SJCRH30 (cell line): Measurements from ENCODE around the gene HPSE2. TPM values are rescaled to one million over a fixed set of nuclear protein-coding genes. Genes with fewer than 3 reads are reported as not detected.
"Not testable (repeated sequence)": the region's sequence is repeated elsewhere in the genome, so short reads cannot be mapped to it uniquely, and the experiment has no call there.

Experiments used
- DNase-seq, 2 experiments: peaks; one replicate each; pipeline ENCODE4 v3.0.0-alpha.2; 2015 to 2020
- H3K27ac ChIP-seq: fragments of 250-450 bp; sonication (Bioruptor Pico); 2 replicates; pipeline ENCODE4 v1.5.1; 2020; ENCODE audit warnings: mild to moderate bottlenecking, moderate library complexity
- H3K27me3 ChIP-seq: fragments of 250-450 bp; sonication (Bioruptor Pico); 2 replicates; pipeline ENCODE4 v1.5.1; 2020; ENCODE audit warnings: mild to moderate bottlenecking, moderate library complexity
- H3K36me3 ChIP-seq: fragments of 250-450 bp; sonication (Bioruptor Pico); 2 replicates; pipeline ENCODE4 v1.5.1; 2020; ENCODE audit warnings: mild to moderate bottlenecking, moderate library complexity
- H3K4me1 ChIP-seq: fragments of 250-450 bp; sonication (Bioruptor Pico); 2 replicates; pipeline ENCODE4 v1.5.1; 2020; ENCODE audit warnings: mild to moderate bottlenecking, moderate library complexity
- H3K4me3 ChIP-seq: fragments of 250-450 bp; sonication (Bioruptor Pico); 2 replicates; pipeline ENCODE4 v1.5.1; 2020; ENCODE audit warnings: mild to moderate bottlenecking, moderate library complexity
- H3K9me3 ChIP-seq: fragments of 250-450 bp; sonication (Bioruptor Pico); replicated peaks from 2 replicates; pipeline ENCODE4 v1.5.1; 2020; ENCODE audit warnings: mild to moderate bottlenecking, moderate library complexity
- total RNA-seq: library from RNA; depleted of rRNA; stranded (reverse); fragments of >200 nt; shearing (Covaris generic); gene quantifications from 2 replicates; pipeline ENCODE4 v1.2.3, GENCODE V29; 2014

The HPSE2 gene
- total RNA-seq, 1 experiment from 2014 or later, result not detected

DNA sequence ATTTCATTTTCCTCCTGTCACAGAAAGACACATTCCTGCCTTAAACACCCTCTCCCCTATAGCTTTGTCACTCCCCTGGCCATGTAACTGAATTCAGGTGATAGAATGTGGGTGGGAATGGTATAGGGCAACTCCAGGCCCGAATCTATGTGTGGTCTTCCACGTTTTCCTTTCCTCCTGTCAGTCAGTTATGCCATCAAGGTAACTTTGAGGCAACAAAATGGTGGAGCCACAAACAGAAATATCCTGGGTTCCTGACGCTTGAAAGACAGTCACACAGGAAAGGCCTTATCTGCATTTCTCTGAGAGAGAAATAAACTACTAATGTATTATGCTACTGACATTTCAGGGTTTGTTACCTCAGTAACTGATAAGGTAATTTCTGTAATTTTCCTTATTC lies 326.8 kb downstream of the HPSE2 start:
- Histone ChIP-seq H3K4me3 (no peak overlapping the region), H3K27ac (no peak overlapping the region), H3K27me3 (no peaks in the 10 kb centered on the region), H3K9me3 (no peaks in the 10 kb centered on the region), H3K36me3 (no peaks in the 10 kb centered on the region), H3K4me1 (no peaks in the 10 kb centered on the region)
- DNase-seq, result no peak

DNA sequence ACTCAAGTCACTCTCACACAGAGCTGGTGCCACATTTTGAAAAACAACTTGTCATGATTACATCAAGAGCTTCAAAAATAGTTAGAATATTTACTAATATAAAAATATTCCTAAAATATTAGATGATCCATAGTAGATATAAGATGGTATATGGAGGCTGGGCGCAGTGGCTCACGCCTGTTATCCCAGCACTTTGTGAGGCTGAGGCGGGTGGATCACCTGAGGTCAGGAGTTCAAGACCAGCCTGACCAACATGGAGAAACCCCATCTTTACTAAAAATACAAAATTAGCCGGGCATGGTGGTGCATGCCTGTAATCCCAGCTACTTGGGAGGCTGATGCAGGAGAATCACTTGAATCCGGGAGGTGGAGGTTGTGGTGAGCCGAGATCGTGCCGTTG lies 327.4 kb downstream of the HPSE2 start:
- H3K27ac ChIP-seq, H3K9me3 ChIP-seq, DNase-seq, H3K4me1 ChIP-seq, H3K36me3 ChIP-seq, H3K4me3 ChIP-seq, H3K27me3 ChIP-seq: not testable (repeated sequence)

DNA sequence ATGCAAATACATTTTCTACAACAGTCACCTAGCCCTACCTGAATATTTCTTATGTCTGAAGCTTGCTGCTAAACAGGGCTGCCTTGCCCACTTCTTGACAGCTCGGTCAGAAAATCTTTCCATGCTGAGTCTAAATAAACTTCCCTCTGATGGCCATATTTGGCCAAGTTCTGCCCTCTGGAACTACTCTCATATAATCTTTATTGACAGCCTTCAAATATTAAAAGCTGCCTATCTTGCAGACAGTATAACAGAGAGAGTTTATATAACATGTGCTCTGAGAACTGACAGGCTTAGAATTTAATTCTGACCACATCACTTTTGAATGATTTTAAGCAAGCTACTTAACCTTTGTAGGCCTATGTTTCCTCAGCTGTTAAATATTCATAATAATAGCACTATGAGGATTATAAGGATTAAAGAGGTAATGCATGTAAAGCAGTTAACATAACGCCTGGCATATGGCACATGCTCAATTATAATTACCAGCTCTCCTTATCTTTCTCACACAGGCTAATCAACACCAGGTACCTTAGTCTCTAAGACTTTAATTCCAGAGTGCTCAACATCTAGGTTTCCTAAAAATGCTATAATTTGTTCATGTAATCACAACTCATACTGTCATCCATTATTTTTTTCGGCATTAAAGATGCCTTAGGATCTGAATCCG lies 334.1 kb downstream of the HPSE2 start:
- Histone ChIP-seq H3K36me3 (no peaks in the 10 kb centered on the region), H3K27me3 (no peaks in the 10 kb centered on the region), H3K9me3 (no peaks in the 10 kb centered on the region; the same call in 1 of the 2 replicates), H3K27ac (no peak overlapping the region), H3K4me1 (no peaks in the 10 kb centered on the region; the same call in 1 of the 2 replicates), H3K4me3 (no peak overlapping the region)
- DNase-seq, result no peak

DNA sequence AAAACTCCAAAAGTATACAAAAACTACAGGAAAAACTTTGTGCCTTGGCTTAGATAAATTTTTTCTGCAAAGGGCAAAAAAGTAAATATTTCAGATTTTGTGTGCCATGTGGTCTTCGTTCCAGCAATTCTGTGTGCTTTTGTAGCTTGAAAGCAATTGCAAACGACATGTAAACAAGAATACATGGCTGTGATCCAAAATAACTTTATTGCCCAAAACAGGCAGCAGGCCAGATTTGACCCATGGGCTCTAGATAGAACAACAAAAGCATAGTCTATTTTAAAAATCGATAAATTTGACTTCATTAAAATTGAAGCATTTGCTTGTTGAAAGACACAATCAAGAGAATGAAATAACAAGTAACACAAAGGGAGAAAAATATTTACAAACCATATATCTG lies 336.6 kb downstream of the HPSE2 start:
- no peak for DNase-seq
- no peak overlapping the region for H3K27ac ChIP-seq
- H3K4me1 ChIP-seq, result no peaks in the 10 kb centered on the region; the same call in 1 of the 2 replicates
- no peaks in the 10 kb centered on the region; the same call in 1 of the 2 replicates for H3K9me3 ChIP-seq
- H3K27me3 ChIP-seq, result no peaks in the 10 kb centered on the region
- no peak overlapping the region for H3K4me3 ChIP-seq
- no peaks in the 10 kb centered on the region for H3K36me3 ChIP-seq

DNA sequence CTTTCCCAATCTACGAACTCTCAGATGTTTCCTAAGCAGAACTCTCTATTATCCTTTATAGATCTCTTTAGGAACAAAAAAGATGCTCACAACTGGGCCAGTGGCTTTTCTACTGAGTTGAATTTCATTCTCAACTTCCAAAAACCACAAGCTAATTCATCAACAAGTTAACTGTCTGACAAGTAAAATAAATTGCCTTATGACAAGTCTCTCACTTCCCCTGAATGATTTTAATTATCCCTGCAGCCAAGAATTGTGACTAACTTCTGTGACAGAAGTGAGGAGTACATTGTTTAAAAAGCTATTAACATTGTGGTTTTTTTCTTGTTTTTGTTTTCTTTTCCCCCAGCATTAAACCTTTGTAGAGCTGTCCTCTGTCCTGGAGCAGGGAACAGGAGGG lies 343.1 kb downstream of the HPSE2 start:
- H3K36me3 ChIP-seq, result no peaks in the 10 kb centered on the region
- no peaks in the 10 kb centered on the region for H3K4me1 ChIP-seq
- H3K9me3 ChIP-seq, result no peaks in the 10 kb centered on the region
- no peak overlapping the region for H3K4me3 ChIP-seq
- DNase-seq, result no peak
- no peaks in the 10 kb centered on the region for H3K27me3 ChIP-seq
- no peak overlapping the region for H3K27ac ChIP-seq

DNA sequence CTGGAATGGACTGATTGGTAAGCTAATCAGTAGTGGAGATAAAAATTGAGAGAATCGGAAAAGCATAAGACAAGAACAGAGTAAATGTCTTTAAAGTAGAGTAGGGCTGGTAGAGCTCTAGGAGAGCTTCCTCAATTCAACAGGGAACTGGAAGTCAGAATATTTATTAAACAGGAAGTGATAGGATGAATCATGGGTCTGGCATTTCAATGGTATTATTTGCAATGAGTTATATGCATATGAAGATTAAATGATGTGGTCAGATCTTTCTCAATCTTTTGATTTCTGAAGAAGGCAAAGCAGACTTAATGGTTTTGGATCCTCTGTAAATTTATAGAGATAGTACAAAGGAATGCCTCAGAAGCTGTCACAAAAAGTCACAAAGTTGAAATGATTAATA lies 349.0 kb downstream of the HPSE2 start:
- DNase-seq, result no peak
- no peak overlapping the region for H3K27ac ChIP-seq
- no peaks in the 10 kb centered on the region for H3K36me3 ChIP-seq
- no peaks in the 10 kb centered on the region for H3K9me3 ChIP-seq
- H3K4me3 ChIP-seq, result no peak overlapping the region
- no peaks in the 10 kb centered on the region for H3K4me1 ChIP-seq
- no peaks in the 10 kb centered on the region; the same call in 1 of the 2 replicates for H3K27me3 ChIP-seq

DNA sequence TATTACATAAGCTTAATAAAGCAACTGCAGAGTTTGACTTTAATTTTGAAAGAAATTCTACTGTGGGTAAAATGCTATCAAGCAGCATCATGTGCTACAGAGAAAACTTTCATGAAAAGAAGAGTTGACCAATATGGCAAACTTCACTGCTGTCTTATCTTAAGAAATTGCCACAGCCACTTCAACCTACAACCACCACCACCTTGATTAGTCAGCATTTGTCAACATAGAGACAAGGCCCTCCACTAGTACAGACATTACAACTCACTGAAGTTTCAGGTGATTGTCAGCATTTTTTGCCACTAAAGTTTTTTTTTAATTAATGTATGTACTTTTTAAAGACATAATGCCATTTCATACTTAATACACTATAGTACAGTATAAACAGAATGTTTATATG lies 350.3 kb downstream of the HPSE2 start:
- H3K27ac ChIP-seq, result no peak overlapping the region
- no peaks in the 10 kb centered on the region for H3K4me1 ChIP-seq
- H3K36me3 ChIP-seq, result no peaks in the 10 kb centered on the region
- H3K9me3 ChIP-seq, result no peaks in the 10 kb centered on the region
- no peak for DNase-seq
- no peak overlapping the region for H3K4me3 ChIP-seq
- H3K27me3 ChIP-seq, result no peaks in the 10 kb centered on the region; the same call in 1 of the 2 replicates

DNA sequence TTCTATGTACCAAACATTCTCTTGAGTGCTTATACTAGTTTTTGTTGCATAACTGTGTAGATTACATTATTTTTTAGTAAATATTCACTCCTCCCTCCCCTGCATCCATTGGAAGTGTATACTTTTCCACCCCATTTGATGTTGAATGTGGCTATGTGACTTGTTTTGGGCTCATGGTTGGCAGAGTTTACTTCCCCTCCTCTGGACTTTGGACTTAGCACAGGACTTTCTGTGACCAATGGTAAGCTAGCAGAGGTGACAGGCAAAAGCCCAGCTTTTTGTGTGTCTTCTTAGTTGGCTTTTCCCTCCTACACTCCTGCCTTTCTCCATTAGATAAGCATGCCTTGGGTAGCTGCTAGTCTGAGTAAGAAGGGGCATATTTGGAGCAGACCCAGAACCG lies 353.9 kb downstream of the HPSE2 start:
- H3K9me3 ChIP-seq, result no peaks in the 10 kb centered on the region
- H3K27ac ChIP-seq, result no peak overlapping the region
- H3K36me3 ChIP-seq, result no peaks in the 10 kb centered on the region
- no peak overlapping the region for H3K4me3 ChIP-seq
- H3K27me3 ChIP-seq, result no peaks in the 10 kb centered on the region
- H3K4me1 ChIP-seq, result no peaks in the 10 kb centered on the region
- DNase-seq, result no peak

DNA sequence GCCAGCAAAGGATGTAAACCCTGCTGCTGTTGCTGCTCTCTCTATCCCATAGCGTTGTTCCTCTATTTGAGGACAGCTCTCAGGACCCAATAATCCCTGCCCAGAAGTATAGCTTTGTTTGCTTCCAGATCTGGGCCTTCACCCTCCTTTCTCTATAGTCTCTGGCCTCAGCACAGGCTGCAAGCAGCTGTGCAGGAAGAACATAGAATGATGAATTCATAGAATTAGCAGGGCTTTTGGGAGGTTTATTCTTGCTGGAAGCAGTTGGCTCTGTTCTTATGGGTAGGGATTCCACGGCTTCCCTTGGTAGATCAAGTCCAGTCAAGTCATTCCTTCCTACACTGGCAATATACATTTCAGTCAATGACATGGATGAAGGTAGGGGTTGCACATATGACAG lies 354.7 kb downstream of the HPSE2 start:
- H3K4me1 ChIP-seq, result no peaks in the 10 kb centered on the region
- H3K4me3 ChIP-seq, result no peak overlapping the region
- H3K36me3 ChIP-seq, result no peaks in the 10 kb centered on the region
- H3K27me3 ChIP-seq, result no peaks in the 10 kb centered on the region
- H3K27ac ChIP-seq, result no peak overlapping the region
- DNase-seq, result no peak
- H3K9me3 ChIP-seq, result no peaks in the 10 kb centered on the region

DNA sequence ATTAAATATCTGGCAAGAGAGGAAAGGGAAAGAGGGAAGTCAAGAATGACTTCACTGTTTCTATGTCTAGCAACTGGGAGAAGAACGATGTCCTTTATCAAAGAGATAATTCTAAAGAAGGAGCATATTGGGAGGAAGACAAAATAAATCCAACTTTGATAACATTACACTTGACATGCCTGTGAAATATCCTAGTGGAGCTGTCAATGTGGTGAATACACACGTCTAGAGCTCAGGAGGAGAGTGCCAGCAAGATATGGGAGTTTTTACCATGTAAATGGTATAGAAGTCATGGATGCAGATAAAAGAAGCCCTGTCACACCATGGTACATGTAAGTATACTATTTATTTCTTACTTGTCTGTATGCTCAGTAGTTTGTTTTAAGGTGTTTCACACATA lies 356.7 kb downstream of the HPSE2 start:
- no peak overlapping the region for H3K27ac ChIP-seq
- no peak overlapping the region for H3K4me3 ChIP-seq
- DNase-seq, result no peak
- H3K4me1 ChIP-seq, result no peaks in the 10 kb centered on the region
- H3K9me3 ChIP-seq, result no peaks in the 10 kb centered on the region
- H3K36me3 ChIP-seq, result no peaks in the 10 kb centered on the region
- no peaks in the 10 kb centered on the region for H3K27me3 ChIP-seq

DNA sequence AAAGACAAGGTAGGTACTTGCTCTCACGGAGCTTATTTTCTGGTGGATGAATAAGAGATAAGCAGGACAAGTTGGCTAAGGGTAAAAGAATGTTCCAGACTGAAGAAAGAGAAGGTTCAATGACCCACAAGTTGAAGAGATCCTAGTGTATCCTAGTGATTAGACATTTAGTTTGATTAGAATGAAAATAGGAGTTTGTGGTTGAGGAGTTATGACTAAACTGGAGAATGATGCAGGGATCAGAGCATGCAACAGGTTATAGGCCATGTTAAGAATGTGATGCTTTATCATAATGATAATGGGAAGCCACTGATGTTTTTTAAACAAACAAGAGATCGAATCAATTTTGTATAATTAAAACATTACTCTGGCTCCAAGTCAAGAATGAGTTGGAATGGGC lies 357.2 kb downstream of the HPSE2 start:
- no peak for DNase-seq
- Histone ChIP-seq H3K36me3 (no peaks in the 10 kb centered on the region), H3K9me3 (no peaks in the 10 kb centered on the region), H3K27ac (no peak overlapping the region), H3K4me1 (no peaks in the 10 kb centered on the region), H3K4me3 (no peak overlapping the region), H3K27me3 (no peaks in the 10 kb centered on the region)

DNA sequence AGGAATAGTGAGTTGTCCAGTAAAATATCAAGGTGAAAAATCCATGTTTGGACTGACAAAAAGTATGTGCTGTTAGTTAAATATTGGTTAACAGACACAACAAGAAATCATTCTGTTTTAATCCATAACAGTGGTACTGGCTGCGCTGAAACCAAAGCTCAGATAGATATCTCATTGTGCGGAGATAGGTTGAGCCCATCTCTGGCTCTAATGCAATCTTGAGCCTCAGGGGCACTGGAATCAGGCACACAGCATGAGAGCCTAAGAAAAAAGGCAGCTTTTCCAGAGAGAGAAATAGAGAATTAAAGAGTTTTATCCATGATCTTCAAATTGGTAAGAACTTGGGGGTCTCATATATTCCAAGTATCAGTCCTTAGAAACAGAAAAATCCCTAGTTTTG lies 373.7 kb downstream of the HPSE2 start:
- H3K27ac ChIP-seq, result no peak overlapping the region
- no peaks in the 10 kb centered on the region for H3K9me3 ChIP-seq
- no peaks in the 10 kb centered on the region for H3K4me1 ChIP-seq
- no peak for DNase-seq
- H3K4me3 ChIP-seq, result no peak overlapping the region
- no peaks in the 10 kb centered on the region for H3K27me3 ChIP-seq
- no peaks in the 10 kb centered on the region for H3K36me3 ChIP-seq

DNA sequence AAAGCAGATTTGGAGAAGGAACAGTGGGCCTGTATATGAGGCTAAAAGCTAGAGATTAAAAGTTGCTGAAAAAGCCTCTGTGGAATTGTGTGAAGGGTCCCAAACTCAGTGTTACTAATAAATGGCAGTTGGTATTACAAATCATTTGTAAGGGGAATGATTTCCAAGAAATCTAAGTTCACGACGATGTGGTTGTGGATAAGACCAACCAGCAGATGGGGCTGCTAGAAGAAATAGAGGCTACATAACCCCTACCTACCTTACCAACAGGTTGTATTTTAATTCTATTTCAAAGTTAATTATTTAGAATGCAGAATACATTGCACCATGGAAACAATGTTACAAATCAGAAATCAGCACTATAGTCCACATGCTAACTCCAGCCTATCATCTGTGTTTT lies 377.1 kb downstream of the HPSE2 start:
- H3K9me3 ChIP-seq, result no peaks in the 10 kb centered on the region
- H3K27ac ChIP-seq, result no peak overlapping the region
- no peaks in the 10 kb centered on the region for H3K4me1 ChIP-seq
- peak in 1 of 2 experiments; percentile 17 for DNase-seq
- no peaks in the 10 kb centered on the region for H3K27me3 ChIP-seq
- H3K36me3 ChIP-seq, result no peaks in the 10 kb centered on the region
- H3K4me3 ChIP-seq, result no peak overlapping the region

DNA sequence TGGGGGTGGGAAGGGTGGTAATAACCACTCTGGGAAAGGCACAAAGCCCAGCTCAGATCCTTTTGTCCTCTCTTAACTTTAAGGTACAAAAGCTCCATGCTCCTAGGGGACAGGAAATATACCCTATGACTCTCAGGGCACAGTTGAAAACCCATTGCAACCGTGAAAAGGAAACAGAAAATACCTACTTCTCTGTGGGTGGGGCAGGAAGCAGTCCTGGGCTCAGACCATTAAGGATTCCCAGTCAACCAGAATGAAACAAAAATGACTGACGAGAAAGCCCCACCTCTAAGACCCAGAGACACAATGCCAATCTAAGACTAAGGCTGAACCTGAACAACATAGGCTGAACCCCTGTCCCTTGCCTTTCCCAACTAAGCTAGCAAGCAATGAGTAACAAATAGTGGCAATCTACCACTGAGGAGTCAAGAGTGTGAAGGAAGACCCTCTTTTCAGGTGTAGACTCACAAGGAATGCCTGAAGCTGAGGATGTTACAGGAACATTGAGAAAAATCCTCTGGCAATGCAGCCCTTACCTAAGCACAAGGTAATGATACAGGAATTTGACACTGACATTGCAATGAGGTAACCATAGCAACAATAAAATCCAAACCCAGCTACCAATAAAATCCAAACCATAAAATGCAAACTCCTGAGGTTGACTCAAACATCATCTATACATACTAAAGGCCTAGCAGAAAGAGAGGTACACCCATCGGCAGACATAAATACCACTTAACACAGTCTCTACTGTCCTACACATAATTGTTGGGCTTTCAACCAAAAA lies 380.1 kb downstream of the HPSE2 start:
- Histone ChIP-seq H3K27ac (no peak overlapping the region), H3K4me3 (no peak overlapping the region), H3K27me3 (no peaks in the 10 kb centered on the region), H3K4me1 (peaks cover 3% of the 10 kb centered on the region; the same call in 1 of the 2 replicates), H3K9me3 (no peaks in the 10 kb centered on the region), H3K36me3 (no peaks in the 10 kb centered on the region)
- DNase-seq, result no peak

DNA sequence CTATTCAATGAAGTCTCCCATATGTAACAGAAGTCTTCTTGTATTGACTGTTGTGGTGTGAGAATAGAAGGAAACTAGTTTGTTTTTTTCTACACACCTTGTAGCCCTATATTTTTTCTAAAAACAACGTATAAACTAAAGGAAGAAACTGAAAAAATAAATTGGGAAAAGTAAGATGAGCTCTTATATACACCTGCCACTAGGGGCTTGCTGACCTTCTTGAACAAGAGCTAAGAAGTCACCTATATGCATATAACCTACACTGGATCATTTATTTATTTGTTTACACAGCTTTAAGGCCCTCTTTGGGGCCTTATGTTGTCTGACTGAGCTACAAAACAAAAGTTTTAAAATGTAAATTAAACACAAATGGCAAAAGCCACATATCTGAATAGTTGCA lies 383.0 kb downstream of the HPSE2 start:
- Histone ChIP-seq H3K9me3 (no peaks in the 10 kb centered on the region), H3K4me1 (peaks cover 3% of the 10 kb centered on the region; the same call in 1 of the 2 replicates), H3K27ac (no peak overlapping the region), H3K36me3 (no peaks in the 10 kb centered on the region), H3K27me3 (no peaks in the 10 kb centered on the region), H3K4me3 (no peak overlapping the region)
- DNase-seq, result no peak

DNA sequence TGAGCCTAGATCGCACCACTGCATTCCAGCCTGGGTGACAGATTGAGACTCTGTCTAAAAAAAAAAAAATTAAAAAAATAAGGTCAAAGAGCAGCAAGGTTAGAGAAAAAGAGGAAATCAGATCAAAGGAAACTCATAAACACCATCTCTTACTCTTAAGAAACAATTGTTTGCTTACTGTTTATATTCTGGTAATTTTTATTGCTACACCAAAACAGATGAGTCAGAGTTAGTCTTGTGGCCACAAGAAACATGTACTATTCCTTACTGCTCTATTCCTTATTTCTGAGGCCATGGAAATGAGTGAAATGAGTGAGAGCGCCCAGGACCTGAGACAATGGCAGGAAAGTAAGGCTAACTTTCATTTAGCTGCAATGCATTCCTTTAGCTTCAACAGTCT lies 387.3 kb downstream of the HPSE2 start:
- Histone ChIP-seq H3K36me3 (no peaks in the 10 kb centered on the region), H3K9me3 (no peaks in the 10 kb centered on the region), H3K4me3 (no peak overlapping the region), H3K27ac (no peak overlapping the region), H3K4me1 (peaks cover 3% of the 10 kb centered on the region; the same call in 1 of the 2 replicates), H3K27me3 (no peaks in the 10 kb centered on the region)
- DNase-seq, result no peak
